Esophagus muscularis mucosa (tissue), 4 donors: ENCODE measurements around the gene FEZ2. TPM values are rescaled to one million over a fixed set of nuclear protein-coding genes. Genes with fewer than 3 reads are reported as not detected.

Experiments used
- DNase-seq: peaks from one replicate; pipeline ENCODE4 v3.0.0-alpha.2; 2017; ENCODE audit errors: extremely low spot score
- H3K27ac ChIP-seq, 4 donors: fragments of 200-600 bp; sonication (generic); replicated peaks in 1 of 4; 1 replicate in 3 of 4; 2 replicates in 1 of 4; pipeline ENCODE4 v1.5.1; 2016 to 2019; ENCODE audit warnings: mild to moderate bottlenecking in 1 of 4
- H3K27me3 ChIP-seq, 4 donors: fragments of 200-600 bp; sonication (generic); one replicate each; pipeline versions ENCODE4 v1.5.1 to v1.6.0; 2016 to 2019
- H3K36me3 ChIP-seq, 4 donors: fragments of 200-600 bp; sonication (generic); one replicate each; pipeline ENCODE4 v1.5.1; 2016 to 2019
- H3K4me1 ChIP-seq, 4 donors: fragments of 200-600 bp; sonication (generic); one replicate each; pipeline ENCODE4 v1.5.1; 2016 to 2019
- H3K4me3 ChIP-seq, 4 donors: fragments of 200-600 bp; sonication (generic); 1 replicate in 2 of 4; 2 replicates in 2 of 4; pipeline ENCODE4 v1.5.1; 2016 to 2019; ENCODE audit warnings: mild to moderate bottlenecking in 4 of 4, moderate library complexity in 1 of 4
- H3K9me3 ChIP-seq, 4 donors: fragments of 200-600 bp; sonication (generic); 1 replicate in 3 of 4; 2 replicates in 1 of 4; pipeline ENCODE4 v1.5.1; 2016 to 2019
- EP300 ChIP-seq: sonication (generic); formaldehyde crosslinking; IDR thresholded peaks from one replicate; pipeline ENCODE4 v1.6.1; 2017; ENCODE audit warnings: antibody characterized with exemption
- POLR2A ChIP-seq: fragments of 450-650 bp; IDR thresholded peaks from one replicate; pipeline ENCODE4 v1.6.1; 2017; ENCODE audit warnings: antibody characterized with exemption, moderate library complexity, mild to moderate bottlenecking, low read depth
- POLR2AphosphoS5 ChIP-seq, 2 donors: sonication (generic); formaldehyde crosslinking; IDR thresholded peaks; one replicate each; pipeline ENCODE4 v1.6.1; 2017; ENCODE audit warnings: antibody characterized with exemption in 2 of 2
- WGBS: methylation state at CpG from one replicate; pipeline ENCODE4 v1.1.5; 2018; 5-methylcytosine and 5-hydroxymethylcytosine counted together
- intact Hi-C: fragments of 100-400 bp; cut with DNase I; formaldehyde crosslinking; loops from one replicate; pipeline ENCODE4 v1.15.1; 2023
- total RNA-seq, 4 donors: library from RNA; depleted of rRNA; stranded (reverse); fragments of >200 nt; gene quantifications; one replicate each; pipeline versions ENCODE4 v1.1.0 to v1.2.1, GENCODE V29; 2016
- TF ChIP-seq, protein P1 (sequence below), 3 experiments: fragments of 200-600 bp in 2 of 3; fragments of 450-650 bp in 1 of 3; sonication (generic) in 2 of 3; IDR thresholded peaks; one replicate each; pipeline ENCODE4 v1.5.1; 2017 to 2019; ENCODE audit warnings: antibody characterized with exemption in 3 of 3, mild to moderate bottlenecking in 2 of 3, moderate library complexity in 1 of 3

Gene FEZ2
- total RNA-seq, 4 donors from 2014 or later = 40.4 to 58.2 (median 45.2) TPM

DNA sequence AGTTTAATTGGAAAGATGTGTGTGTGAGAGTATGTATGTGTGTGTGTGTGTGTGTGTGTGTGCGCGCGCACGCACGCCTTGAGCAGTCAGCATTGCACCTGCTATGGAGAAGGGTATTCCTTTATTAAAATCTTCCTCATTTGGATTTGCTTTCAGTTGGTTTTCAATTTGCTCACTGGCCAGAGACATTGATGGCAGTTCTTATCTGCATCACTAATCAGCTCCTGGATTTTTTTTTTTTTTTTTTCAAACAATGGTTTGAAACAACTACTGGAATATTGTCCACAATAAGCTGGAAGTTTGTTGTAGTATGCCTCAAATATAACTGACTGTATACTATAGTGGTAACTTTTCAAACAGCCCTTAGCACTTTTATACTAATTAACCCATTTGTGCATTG, 48.0 kb downstream of the FEZ2 start:
- no peak overlapping the region for H3K27ac ChIP-seq
- no peak for DNase-seq
- WGBS = 92% methylated on average over 5 of the region's 5 CpGs
- H3K4me3 ChIP-seq = no peak overlapping the region
- intact Hi-C loops = no loop called here
- peaks cover 40 to 92% (median 63%) of the 10 kb centered on the region in 4 donors for H3K36me3 ChIP-seq
- H3K9me3 ChIP-seq = no peaks in the 10 kb centered on the region
- no peaks in the 10 kb centered on the region for H3K27me3 ChIP-seq
- H3K4me1 ChIP-seq = peaks cover 0 to 18% (median 6%) of the 10 kb centered on the region in 4 donors
- TF ChIP-seq, protein P1, sequence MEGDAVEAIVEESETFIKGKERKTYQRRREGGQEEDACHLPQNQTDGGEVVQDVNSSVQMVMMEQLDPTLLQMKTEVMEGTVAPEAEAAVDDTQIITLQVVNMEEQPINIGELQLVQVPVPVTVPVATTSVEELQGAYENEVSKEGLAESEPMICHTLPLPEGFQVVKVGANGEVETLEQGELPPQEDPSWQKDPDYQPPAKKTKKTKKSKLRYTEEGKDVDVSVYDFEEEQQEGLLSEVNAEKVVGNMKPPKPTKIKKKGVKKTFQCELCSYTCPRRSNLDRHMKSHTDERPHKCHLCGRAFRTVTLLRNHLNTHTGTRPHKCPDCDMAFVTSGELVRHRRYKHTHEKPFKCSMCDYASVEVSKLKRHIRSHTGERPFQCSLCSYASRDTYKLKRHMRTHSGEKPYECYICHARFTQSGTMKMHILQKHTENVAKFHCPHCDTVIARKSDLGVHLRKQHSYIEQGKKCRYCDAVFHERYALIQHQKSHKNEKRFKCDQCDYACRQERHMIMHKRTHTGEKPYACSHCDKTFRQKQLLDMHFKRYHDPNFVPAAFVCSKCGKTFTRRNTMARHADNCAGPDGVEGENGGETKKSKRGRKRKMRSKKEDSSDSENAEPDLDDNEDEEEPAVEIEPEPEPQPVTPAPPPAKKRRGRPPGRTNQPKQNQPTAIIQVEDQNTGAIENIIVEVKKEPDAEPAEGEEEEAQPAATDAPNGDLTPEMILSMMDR (IDR thresholded peaks at IDR 0.05) = no peak
- TF ChIP-seq POLR2A (no peak), POLR2AphosphoS5 (IDR thresholded peaks at IDR 0.05) (no peak), EP300 (no peak)

DNA sequence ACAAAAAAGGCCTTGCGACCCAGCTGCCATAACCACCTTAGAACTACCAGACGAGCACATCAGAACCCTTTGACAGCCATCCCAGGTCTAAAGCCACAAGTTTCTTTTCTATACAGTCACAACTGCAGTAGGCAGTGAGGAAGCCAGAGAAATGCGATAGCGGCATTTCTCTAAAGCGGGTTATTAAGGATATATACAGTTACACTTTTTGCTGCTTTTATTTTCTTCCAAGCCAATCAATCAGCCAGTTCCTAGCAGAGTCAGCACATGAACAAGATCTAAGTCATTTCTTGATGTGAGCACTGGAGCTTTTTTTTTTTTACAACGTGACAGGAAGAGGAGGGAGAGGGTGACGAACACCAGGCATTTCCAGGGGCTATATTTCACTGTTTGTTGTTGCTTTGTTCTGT, 48.8 kb downstream of the FEZ2 start:
- DNase-seq = no peak
- H3K36me3 ChIP-seq = peaks cover 34 to 93% (median 66%) of the 10 kb centered on the region in 4 donors
- intact Hi-C loops = no loop called here
- peaks cover 0 to 26% (median 6%) of the 10 kb centered on the region in 4 donors for H3K4me1 ChIP-seq
- H3K4me3 ChIP-seq = no peak overlapping the region
- no peaks in the 10 kb centered on the region for H3K9me3 ChIP-seq
- TF ChIP-seq EP300 (no peak), POLR2AphosphoS5 (IDR thresholded peaks at IDR 0.05) (no peak), POLR2A (no peak)
- TF ChIP-seq, protein P1 (IDR thresholded peaks at IDR 0.05) = no peak
- WGBS = 66% methylated on average over 7 of the region's 7 CpGs
- no peaks in the 10 kb centered on the region for H3K27me3 ChIP-seq
- peak overlapping the region in 2 of 4 donors; percentile 3 to 42 for H3K27ac ChIP-seq

DNA sequence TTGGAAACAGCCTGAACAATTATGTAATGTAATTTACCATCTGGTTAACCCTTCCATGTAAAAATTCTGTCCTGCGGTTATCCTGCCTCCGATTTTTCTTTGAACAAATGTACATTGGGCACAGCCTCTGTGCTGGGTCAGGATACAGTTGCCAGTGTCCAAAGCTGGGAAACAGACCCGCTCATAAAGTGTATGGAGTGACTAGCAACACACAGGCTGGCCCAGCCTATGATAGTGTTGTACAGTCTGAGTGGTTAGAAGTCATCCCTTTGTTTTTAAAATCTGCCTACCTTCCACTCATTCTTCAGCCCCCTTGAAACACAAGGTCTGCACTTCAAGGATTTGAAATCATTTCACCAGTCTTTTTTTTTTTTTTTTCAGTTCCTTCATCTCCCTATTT, 50.1 kb downstream of the FEZ2 start:
- intact Hi-C loops = no loop called here
- H3K9me3 ChIP-seq = no peaks in the 10 kb centered on the region
- peaks cover 0 to 27% (median 4%) of the 10 kb centered on the region in 4 donors for H3K4me1 ChIP-seq
- H3K4me3 ChIP-seq = no peak overlapping the region
- no peaks in the 10 kb centered on the region for H3K27me3 ChIP-seq
- H3K27ac ChIP-seq = peak overlapping the region in 1 of 4 donors; percentile 13
- 97% methylated on average over 3 of the region's 3 CpGs for WGBS
- H3K36me3 ChIP-seq = peaks cover 34 to 98% (median 68%) of the 10 kb centered on the region in 4 donors
- DNase-seq = no peak
- TF ChIP-seq, protein P1 (IDR thresholded peaks at IDR 0.05) = no peak
- TF ChIP-seq POLR2A (no peak), EP300 (no peak), POLR2AphosphoS5 (IDR thresholded peaks at IDR 0.05) (no peak)

DNA sequence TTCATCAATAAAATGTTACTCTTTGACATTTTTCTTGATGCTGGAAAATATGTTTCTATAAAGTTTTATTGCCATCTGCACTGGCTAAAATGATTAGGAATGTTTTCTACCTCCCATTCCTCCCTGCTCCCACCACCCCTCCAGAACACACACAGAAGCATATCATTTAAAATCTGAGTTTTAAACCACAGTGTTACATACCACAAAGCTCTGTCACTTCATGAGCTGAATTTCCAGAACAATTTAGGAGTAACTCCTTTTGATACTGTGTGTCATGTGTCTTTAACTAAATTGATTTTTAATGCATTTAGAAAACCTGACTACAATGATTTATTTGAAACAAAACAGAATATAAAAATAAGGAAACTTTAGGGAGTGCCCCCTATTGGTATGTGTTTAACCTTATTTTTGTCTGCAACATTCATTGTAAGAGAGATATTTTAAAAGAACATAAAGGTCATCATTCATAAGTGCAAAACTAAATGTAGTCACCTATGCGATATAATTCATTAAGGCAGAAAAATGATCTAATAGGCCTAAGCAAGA, 52.0 kb downstream of the FEZ2 start:
- H3K36me3 ChIP-seq = peaks cover 39 to 97% (median 67%) of the 10 kb centered on the region in 4 donors
- intact Hi-C loops = no loop called here
- no peaks in the 10 kb centered on the region for H3K27me3 ChIP-seq
- H3K4me3 ChIP-seq = no peak overlapping the region
- no peak overlapping the region for H3K27ac ChIP-seq
- TF ChIP-seq POLR2AphosphoS5 (IDR thresholded peaks at IDR 0.05) (no peak), EP300 (no peak), POLR2A (no peak)
- TF ChIP-seq, protein P1 (IDR thresholded peaks at IDR 0.05) = peak in 1 of 3 experiments; percentile 3
- no peak for DNase-seq
- 0% methylated on average over 1 of the region's 1 CpG for WGBS
- no peaks in the 10 kb centered on the region for H3K9me3 ChIP-seq
- peaks cover 0 to 27% (median 16%) of the 10 kb centered on the region in 4 donors for H3K4me1 ChIP-seq
